Astrocyte (in vitro differentiated cells and primary cell): ENCODE measurements around the gene TOB2. TPM values are rescaled to one million over a fixed set of nuclear protein-coding genes. Genes with fewer than 3 reads are reported as not detected.
"Not testable (repeated sequence)": the region's sequence is repeated elsewhere in the genome, so short reads cannot be mapped to it uniquely, and the experiment has no call there.

Experiments used
- DNase-seq: peaks from one replicate; pipeline ENCODE4 v3.0.0-alpha.2; 2010; ENCODE audit warnings: low read depth
- FAIRE-seq: peaks from 2 replicates; lab custom pipeline; 2011; peaks lifted over from hg19 to GRCh38; lab: Jason Lieb, UNC
- H2AFZ ChIP-seq: 2 replicates; pipeline ENCODE4 v1.6.0; 2012; ENCODE audit warnings: low read depth, low read length, inconsistent platforms
- H3K27ac ChIP-seq: 2 replicates; pipeline ENCODE4 v1.5.1; 2011; ENCODE audit warnings: low read depth, low read length, inconsistent platforms
- H3K27me3 ChIP-seq: 2 replicates; pipeline ENCODE4 v1.6.0; 2011; ENCODE audit warnings: low read length, inconsistent platforms; ENCODE audit not compliant: insufficient read depth
- H3K36me3 ChIP-seq: 2 replicates; pipeline ENCODE4 v1.5.1; 2011; ENCODE audit warnings: low read length, inconsistent platforms; ENCODE audit not compliant: insufficient read depth
- H3K4me1 ChIP-seq: 2 replicates; pipeline ENCODE4 v1.5.1; 2011; ENCODE audit warnings: low read length, inconsistent platforms; ENCODE audit not compliant: insufficient read depth
- H3K4me2 ChIP-seq: 2 replicates; pipeline ENCODE4 v1.6.0; 2012; ENCODE audit warnings: low read length, inconsistent platforms
- H3K4me3 ChIP-seq: 2 replicates; pipeline ENCODE4 v1.5.1; 2011; ENCODE audit warnings: low read depth, mild to moderate bottlenecking, low read length, inconsistent platforms; ENCODE audit not compliant: insufficient read depth
- H3K79me2 ChIP-seq: 2 replicates; pipeline ENCODE4 v1.6.0; 2012; ENCODE audit warnings: mild to moderate bottlenecking, low read length, inconsistent platforms; ENCODE audit not compliant: insufficient read depth
- H3K9ac ChIP-seq: 2 replicates; pipeline ENCODE4 v1.6.0; 2012; ENCODE audit warnings: mild to moderate bottlenecking, low read length, inconsistent platforms
- H3K9me3 ChIP-seq: 2 replicates; pipeline ENCODE4 v1.5.1; 2012; ENCODE audit warnings: low read depth, mild to moderate bottlenecking, low read length, inconsistent platforms; ENCODE audit not compliant: insufficient read depth
- H4K20me1 ChIP-seq: 2 replicates; pipeline ENCODE4 v1.6.0; 2012; ENCODE audit warnings: low read length, inconsistent platforms; ENCODE audit not compliant: insufficient read depth
- H3K27ac Mint-ChIP-seq: one replicate; pipeline ENCODE4 v1.8.0; 2021; ENCODE audit warnings: mild to moderate bottlenecking, mixed read lengths; ENCODE audit not compliant: unreplicated experiment
- H3K27me3 Mint-ChIP-seq: one replicate; pipeline ENCODE4 v1.8.0; 2021; ENCODE audit warnings: low read depth, mixed read lengths; ENCODE audit not compliant: unreplicated experiment
- H3K36me3 Mint-ChIP-seq: one replicate; pipeline ENCODE4 v1.8.0; 2021; ENCODE audit warnings: low read depth, mixed read lengths; ENCODE audit not compliant: unreplicated experiment
- H3K4me1 Mint-ChIP-seq: one replicate; pipeline ENCODE4 v1.8.0; 2021; ENCODE audit warnings: low read depth, mixed read lengths; ENCODE audit not compliant: unreplicated experiment
- H3K4me3 Mint-ChIP-seq: one replicate; pipeline ENCODE4 v1.8.0; 2021; ENCODE audit warnings: mild to moderate bottlenecking, moderate library complexity, mixed read lengths; ENCODE audit not compliant: unreplicated experiment
- H3K9me3 Mint-ChIP-seq: one replicate; pipeline ENCODE4 v1.8.0; 2021; ENCODE audit warnings: mild to moderate bottlenecking, mixed read lengths; ENCODE audit not compliant: unreplicated experiment
- CTCF ChIP-seq: IDR thresholded peaks from 2 replicates; pipeline ENCODE4 v1.5.1; 2011; ENCODE audit warnings: low read depth, mild to moderate bottlenecking, inconsistent platforms, low read length, moderate library complexity; ENCODE audit not compliant: insufficient read depth
- EZH2 ChIP-seq: IDR thresholded peaks from 2 replicates; pipeline ENCODE4 v1.6.1; 2012; ENCODE audit warnings: mild to moderate bottlenecking, low read length, inconsistent platforms; ENCODE audit not compliant: insufficient read depth
- total RNA-seq: library from RNA; stranded (reverse); gene quantifications from 2 replicates; pipeline ENCODE4 v1.2.1, GENCODE V29; 2021

TOB2 gene
- total RNA-seq, 1 donor from 2014 or later = 54.6 TPM

- Histone ChIP-seq H3K4me3 (no peak overlapping the region), H4K20me1 (peaks cover 95% of the 10 kb centered on the region), H3K9ac (no peak overlapping the region), H3K36me3 (peaks cover 34% of the 10 kb centered on the region), H3K27me3 (no peaks in the 10 kb centered on the region), H3K79me2 (peaks cover 80% of the 10 kb centered on the region), H3K4me2 (no peak overlapping the region), H3K9me3 (no peaks in the 10 kb centered on the region), H3K4me1 (no peaks in the 10 kb centered on the region), H3K27ac (no peak overlapping the region), H2AFZ (no peak overlapping the region)
- TF ChIP-seq CTCF (no peak), EZH2 (no peak)
- Mint-ChIP-seq H3K4me3 (no peak overlapping the region), H3K4me1 (peaks cover 11% of the 10 kb centered on the region), H3K27ac (no peak overlapping the region), H3K27me3 (no peaks in the 10 kb centered on the region), H3K9me3 (no peaks in the 10 kb centered on the region), H3K36me3 (peaks cover 14% of the 10 kb centered on the region)
- FAIRE-seq (no peak), DNase-seq (no peak)
Measured at GRCh38 chr22:41436322-41437113, 10.1 kb downstream of the TOB2 start.

- FAIRE-seq (no peak), DNase-seq (no peak)
- TF ChIP-seq EZH2 = no peak
- TF ChIP-seq CTCF = no peak
- Mint-ChIP-seq H3K27ac (no peak overlapping the region), H3K27me3 (no peaks in the 10 kb centered on the region), H3K4me1 (peaks cover 9% of the 10 kb centered on the region), H3K9me3 (no peaks in the 10 kb centered on the region), H3K36me3 (peaks cover 17% of the 10 kb centered on the region), H3K4me3 (no peak overlapping the region)
- Histone ChIP-seq H3K4me2 (no peak overlapping the region), H3K9ac (no peak overlapping the region), H3K79me2 (peaks cover 70% of the 10 kb centered on the region), H2AFZ (no peak overlapping the region), H3K36me3 (peaks cover 32% of the 10 kb centered on the region), H3K27me3 (no peaks in the 10 kb centered on the region), H3K27ac (no peak overlapping the region), H3K4me1 (no peaks in the 10 kb centered on the region), H4K20me1 (peaks cover 90% of the 10 kb centered on the region), H3K4me3 (no peak overlapping the region), H3K9me3 (no peaks in the 10 kb centered on the region)
Measured at GRCh38 chr22:41435560-41435959, 11.0 kb downstream of the TOB2 start.

GRCh38 chr22:41434361-41435003, 12.1 kb downstream of the TOB2 start:
- not testable (repeated sequence) for H3K27me3 Mint-ChIP-seq, H3K4me1 Mint-ChIP-seq, H3K9me3 Mint-ChIP-seq, H3K9ac ChIP-seq, H2AFZ ChIP-seq, H3K4me2 ChIP-seq, H3K9me3 ChIP-seq, H3K27ac Mint-ChIP-seq, H3K27ac ChIP-seq, DNase-seq, H3K4me3 Mint-ChIP-seq, H3K4me1 ChIP-seq, FAIRE-seq, H3K27me3 ChIP-seq, H3K4me3 ChIP-seq
- Histone ChIP-seq H3K36me3 (peaks cover 28% of the 10 kb centered on the region), H4K20me1 (peaks cover 79% of the 10 kb centered on the region), H3K79me2 (peaks cover 59% of the 10 kb centered on the region)
- H3K36me3 Mint-ChIP-seq = peaks cover 15% of the 10 kb centered on the region

GRCh38 chr22:41433480-41433879, 13.1 kb downstream of the TOB2 start:
- not testable (repeated sequence) for H3K27me3 ChIP-seq, DNase-seq, H3K4me1 Mint-ChIP-seq, H3K27me3 Mint-ChIP-seq, H3K9me3 Mint-ChIP-seq, H3K27ac ChIP-seq, H3K4me3 Mint-ChIP-seq, H3K4me2 ChIP-seq, H2AFZ ChIP-seq, H3K4me1 ChIP-seq, H3K9ac ChIP-seq, H3K4me3 ChIP-seq, H3K9me3 ChIP-seq
- peak; percentile 52 for FAIRE-seq
- peaks cover 49% of the 10 kb centered on the region for H3K79me2 ChIP-seq
- H4K20me1 ChIP-seq = peaks cover 69% of the 10 kb centered on the region
- Mint-ChIP-seq H3K27ac (peak overlapping the region; percentile 4), H3K36me3 (peaks cover 15% of the 10 kb centered on the region)
- peaks cover 28% of the 10 kb centered on the region for H3K36me3 ChIP-seq
